Heart left ventricle (tissue), 13 donors: ENCODE results near the gene FMO1.

Experiments used
- CTCF ChIP-seq, 12 donors: fragments of 200-600 bp; sonication (generic) in 4 of 12; IDR thresholded peaks; one replicate each; pipeline versions ENCODE4 v1.5.0 to v1.8.0; 2018 to 2022; ENCODE audit warnings: antibody characterized with exemption in 12 of 12, mild to moderate bottlenecking in 5 of 12
- POLR2A ChIP-seq, 2 donors: fragments of 450-650 bp; IDR thresholded peaks; one replicate each; pipeline ENCODE4 v1.6.1; 2017; ENCODE audit warnings: antibody characterized with exemption in 2 of 2, mild to moderate bottlenecking in 2 of 2, moderate library complexity in 2 of 2
- donor health status: ischemic (EF 13 %, LVEDD 7.1; RV severe dilation, severe dysfunction).
- donor health status: DM: no; HTN: yes; CAD: no.
- donor health status: DM: no; HTN: no; CAD: no.
- donor health status: ischemic (EF 25% LVEDD 6.9; RV normal size, moderate dysfunction).
- donor health status: ischemic (EF 25% LVEDD 5.7; RV mildly dilated, moderate dysfunction).
- donor health status: ischemic (EF 35%, LVEDD 5.7; RV mildly dilated, moderate dysfunction).
- donor health status: nonischemic (EF 11% LVEDD 7.7; RV severe dilation, severe dysfunction).
- donor health status: DM: yes; HTN: yes; CAD: no.
- donor health status: PGD.
- donor health status: ischemic (EF 29% LVEDD 5.4; RV normal size, mild dysfunction).
- donor health status: nonischemic (EF 23%, LVEDD 6.1; RV moderate dilation, normal function).

DNA sequence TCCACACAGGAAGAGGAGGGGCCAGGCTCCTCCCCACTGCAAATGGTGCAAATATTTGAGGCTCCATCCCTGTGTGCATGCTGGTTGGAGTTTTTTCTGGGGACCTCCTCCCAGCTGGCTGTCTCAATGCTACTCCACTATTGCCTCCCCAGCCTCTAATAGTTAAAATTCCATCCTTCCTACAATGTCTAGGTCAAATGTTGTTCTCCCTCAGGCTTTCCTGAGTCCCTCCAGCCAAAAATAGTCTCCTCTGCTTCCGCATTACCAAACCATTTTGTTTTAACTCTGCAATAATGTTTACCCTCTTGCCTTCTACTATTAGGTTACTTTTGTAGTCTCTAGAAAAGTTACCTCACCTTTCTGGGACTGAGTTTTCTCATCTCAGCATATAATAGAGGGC, 29.6 kb upstream of the FMO1 start:
- no peak for TF ChIP-seq CTCF (IDR thresholded peaks at IDR 0.05)
- TF ChIP-seq POLR2A (IDR thresholded peaks at IDR 0.05) = no peak
